PC-3 (cell line): ENCODE measurements around the gene ABTB2. TPM values are rescaled to one million over a fixed set of nuclear protein-coding genes. Genes with fewer than 3 reads are reported as not detected.

ENCODE experiments used
- ATAC-seq: fragments of 200-7000 bp; cut with Tn5 transposase; 2 replicates; pipeline ENCODE4 v1.9.1; 2020; ENCODE audit warnings: mild to moderate bottlenecking, moderate library complexity
- BruUV-seq: library from RNA; stranded (reverse); fragments of 400-500 nt; replicated peaks from 2 replicates; lab custom pipeline; 2021; lab: Mats Ljungman, UMichigan
- CTCF ChIA-PET: fragments of 300-600 bp; sonication (Branson Sonifier 250); formaldehyde crosslinking; loops from one replicate; lab custom pipeline; 2022; ENCODE audit warnings: antibody characterized with exemption; lab: Charles Lee
- POLR2A ChIA-PET: fragments of 300-600 bp; sonication (Branson Sonifier 250); formaldehyde crosslinking; loops from one replicate; lab custom pipeline; 2022; ENCODE audit warnings: antibody characterized with exemption; ENCODE audit not compliant: unreplicated experiment; lab: Charles Lee
- DNase-seq: peaks from one replicate; pipeline ENCODE4 v3.0.0-alpha.2; 2015
- H2AFZ ChIP-seq: fragments of 300-600 bp; sonication (generic); 2 replicates; pipeline ENCODE4 v1.6.0; 2016; ENCODE audit warnings: antibody characterized with exemption, low read length
- H3F3A ChIP-seq: fragments of 300-600 bp; sonication (generic); one replicate; pipeline ENCODE4 v1.6.0; 2017; ENCODE audit warnings: antibody characterized with exemption, low read length, control low read depth, mild to moderate bottlenecking; ENCODE audit not compliant: unreplicated experiment
- H3K27ac ChIP-seq: fragments of 300-600 bp; sonication (generic); 2 replicates; pipeline ENCODE4 v1.5.1; 2016; ENCODE audit warnings: mild to moderate bottlenecking, low read length
- H3K27me3 ChIP-seq: fragments of 300-600 bp; sonication (generic); 2 replicates; pipeline ENCODE4 v1.6.1; 2016; ENCODE audit warnings: low read length, mixed read lengths
- H3K36me3 ChIP-seq: fragments of 300-600 bp; sonication (generic); 2 replicates; pipeline ENCODE4 v1.6.1; 2016; ENCODE audit warnings: low read depth, mixed run types, low read length, mixed read lengths
- H3K4me1 ChIP-seq: fragments of 300-600 bp; sonication (generic); 2 replicates; pipeline ENCODE4 v1.5.1; 2016; ENCODE audit warnings: low read length; ENCODE audit not compliant: insufficient read depth
- H3K4me2 ChIP-seq: fragments of 300-600 bp; sonication (generic); 2 replicates; pipeline ENCODE4 v1.6.0; 2016; ENCODE audit warnings: low read length
- H3K4me3 ChIP-seq: fragments of 300-600 bp; sonication (generic); 2 replicates; pipeline ENCODE4 v1.5.1; 2016; ENCODE audit warnings: mild to moderate bottlenecking, low read length, mixed read lengths
- H3K79me2 ChIP-seq: fragments of 300-600 bp; sonication (generic); 2 replicates; pipeline ENCODE4 v1.6.1; 2017; ENCODE audit warnings: low read length, mixed read lengths
- H3K9ac ChIP-seq: fragments of 300-600 bp; sonication (generic); 2 replicates; pipeline ENCODE4 v1.6.0; 2016; ENCODE audit warnings: mild to moderate bottlenecking, low read length
- H3K9me2 ChIP-seq: fragments of 300-600 bp; sonication (generic); replicated peaks from 2 replicates; pipeline ENCODE4 v1.6.1; 2016; ENCODE audit warnings: mixed run types, low read length, mixed read lengths
- H3K9me3 ChIP-seq: fragments of 300-600 bp; sonication (generic); 2 replicates; pipeline ENCODE4 v1.6.1; 2016; ENCODE audit warnings: low read length, mixed read lengths
- H4K20me1 ChIP-seq: fragments of 300-600 bp; sonication (generic); 2 replicates; pipeline ENCODE4 v1.6.1; 2016; ENCODE audit warnings: low read length, mixed read lengths
- CTCF ChIP-seq: fragments of 300-600 bp; sonication (generic); conservative IDR thresholded peaks from 2 replicates; pipeline ENCODE4 v1.5.1; 2017; ENCODE audit warnings: antibody characterized with exemption, low read depth, mild to moderate bottlenecking, low read length
- EZH2 ChIP-seq: fragments of 300-600 bp; sonication (generic); IDR thresholded peaks from one replicate; pipeline ENCODE4 v1.6.1; 2017; ENCODE audit warnings: antibody characterized with exemption, mild to moderate bottlenecking, low read length; ENCODE audit not compliant: unreplicated experiment
- EZH2phosphoT487 ChIP-seq: fragments of 300-600 bp; sonication (generic); IDR thresholded peaks from 2 replicates; pipeline ENCODE4 v1.6.1; 2018; ENCODE audit warnings: mild to moderate bottlenecking, antibody characterized with exemption, low read length, borderline replicate concordance
- intact Hi-C: fragments of 100-400 bp; cut with micrococcal nuclease; formaldehyde crosslinking; loops from 2 replicates; pipeline ENCODE4 v1.9.0; 2023
- total RNA-seq: library from RNA; depleted of rRNA; stranded (reverse); fragments of >200 nt; gene quantifications from 2 replicates; pipeline ENCODE4 v1.2.3, GENCODE V29; 2014

Gene ABTB2
- total RNA-seq, 1 experiment from 2014 or later = 5.2 TPM

GRCh38 chr11:34184505-34185015 is 173.2 kb downstream of the ABTB2 start:
- intact Hi-C loops = no loop called here
- CTCF ChIA-PET = no interaction called here
- BruUV-seq = no TSS peak
- H3K79me2 ChIP-seq = no peaks in the 10 kb centered on the region
- no peaks in the 10 kb centered on the region for H3K27me3 ChIP-seq
- H3K4me1 ChIP-seq = no peaks in the 10 kb centered on the region
- DNase-seq (no peak), ATAC-seq (no peak)
- no peak overlapping the region for H3K9ac ChIP-seq
- H3K27ac ChIP-seq = no peak overlapping the region
- H3K36me3 ChIP-seq = no peaks in the 10 kb centered on the region
- TF ChIP-seq EZH2phosphoT487 (no peak), EZH2 (no peak), CTCF (no peak)
- H3K9me2 ChIP-seq = no peaks in the 10 kb centered on the region
- H4K20me1 ChIP-seq = no peaks in the 10 kb centered on the region
- H3K4me3 ChIP-seq = no peak overlapping the region
- no peak overlapping the region for H3K4me2 ChIP-seq
- no peaks in the 10 kb centered on the region for H3F3A ChIP-seq
- POLR2A ChIA-PET = no interaction called here
- H3K9me3 ChIP-seq = no peaks in the 10 kb centered on the region
- H2AFZ ChIP-seq = no peak overlapping the region

- Histone ChIP-seq H3K27me3 (no peaks in the 10 kb centered on the region), H3K27ac (no peak overlapping the region), H3K36me3 (no peaks in the 10 kb centered on the region), H2AFZ (no peak overlapping the region), H3K4me3 (no peak overlapping the region), H3F3A (no peaks in the 10 kb centered on the region), H3K9ac (no peak overlapping the region), H3K9me3 (no peaks in the 10 kb centered on the region), H3K4me2 (no peak overlapping the region), H3K4me1 (no peaks in the 10 kb centered on the region), H4K20me1 (no peaks in the 10 kb centered on the region), H3K79me2 (no peaks in the 10 kb centered on the region), H3K9me2 (no peaks in the 10 kb centered on the region)
- ChIA-PET POLR2A (no interaction called here), CTCF (no interaction called here)
- TF ChIP-seq CTCF = no peak
- TF ChIP-seq EZH2phosphoT487 = no peak
- no peak for TF ChIP-seq EZH2
- intact Hi-C loops = no loop called here
- ATAC-seq = no peak
- DNase-seq = no peak
- BruUV-seq = no TSS peak
Measured at GRCh38 chr11:34183848-34184391, 173.9 kb downstream of the ABTB2 start.

- Histone ChIP-seq H3K4me3 (no peak overlapping the region), H2AFZ (no peak overlapping the region), H3K27me3 (no peaks in the 10 kb centered on the region), H3K27ac (no peak overlapping the region), H3K4me2 (no peak overlapping the region), H3F3A (no peaks in the 10 kb centered on the region), H3K9ac (no peak overlapping the region), H3K79me2 (no peaks in the 10 kb centered on the region), H3K9me3 (no peaks in the 10 kb centered on the region), H3K4me1 (no peaks in the 10 kb centered on the region), H3K9me2 (no peaks in the 10 kb centered on the region), H4K20me1 (no peaks in the 10 kb centered on the region), H3K36me3 (no peaks in the 10 kb centered on the region)
- no TSS peak for BruUV-seq
- DNase-seq (no peak), ATAC-seq (no peak)
- POLR2A ChIA-PET = no interaction called here
- intact Hi-C loops = no loop called here
- TF ChIP-seq EZH2phosphoT487 (no peak), CTCF (no peak), EZH2 (no peak)
- CTCF ChIA-PET = no interaction called here
Measured at GRCh38 chr11:34182921-34183685, 174.7 kb downstream of the ABTB2 start.
